ENCODE results near the gene ZCCHC17. TPM values are rescaled to one million over a fixed set of nuclear protein-coding genes. Genes with fewer than 3 reads are reported as not detected.

ZCCHC17 gene
- total and polyA plus RNA-seq, 10 donors: 16.1 to 31.7 (median 20.3) TPM

GRCh38 chr1:31361607-31362006 lies 64.8 kb downstream of the ZCCHC17 start:
- DNase-seq: no peak
- TF ChIP-seq POLR2AphosphoS5 (IDR thresholded peaks at IDR 0.05) (no peak), CTCF (IDR thresholded peaks at IDR 0.05 in 8 of 11, conservative IDR thresholded peaks at IDR 0.05 in 3 of 11) (no peak), POLR2A (IDR thresholded peaks at IDR 0.05) (no peak)
- peaks cover 0 to 100% (median 40%) of the 10 kb centered on the region in 6 donors for H3K36me3 ChIP-seq
- H3K4me1 ChIP-seq: no peaks in the 10 kb centered on the region
- no peak overlapping the region for H3K27ac ChIP-seq
- intact Hi-C loops (cut with DNase I; ENCODE audit: low total_unique reads): no loop called here
- H3K9me3 ChIP-seq: no peaks in the 10 kb centered on the region
- H3K4me3 ChIP-seq: no peak overlapping the region
- 93 to 98% (median 97%) methylated on average over 6 of the region's 6 CpGs for WGBS, 5 donors
- no peaks in the 10 kb centered on the region for H3K27me3 ChIP-seq (replicated peaks in 1 of 7)

GRCh38 chr1:31362032-31362431 lies 65.2 kb downstream of the ZCCHC17 start:
- Histone ChIP-seq H3K4me3 (no peak overlapping the region), H3K36me3 (peaks cover 0 to 100% (median 37%) of the 10 kb centered on the region in 6 donors), H3K9me3 (no peaks in the 10 kb centered on the region), H3K4me1 (no peaks in the 10 kb centered on the region), H3K27ac (no peak overlapping the region), H3K27me3 (replicated peaks in 1 of 7) (no peaks in the 10 kb centered on the region)
- no peak for TF ChIP-seq POLR2A (IDR thresholded peaks at IDR 0.05)
- TF ChIP-seq POLR2AphosphoS5 (IDR thresholded peaks at IDR 0.05): no peak
- no peak for TF ChIP-seq CTCF (IDR thresholded peaks at IDR 0.05 in 8 of 11, conservative IDR thresholded peaks at IDR 0.05 in 3 of 11)
- no peak for DNase-seq
- 92 to 98% (median 95%) methylated on average over 3 of the region's 3 CpGs for WGBS, 5 donors
- intact Hi-C loops (cut with DNase I; ENCODE audit: low total_unique reads): no loop called here

GRCh38 chr1:31364561-31365250 lies 67.9 kb downstream of the ZCCHC17 start:
- no peaks in the 10 kb centered on the region for H3K9me3 ChIP-seq
- H3K27ac ChIP-seq: no peak overlapping the region
- H3K4me1 ChIP-seq: peaks cover 0 to 19% (median 6%) of the 10 kb centered on the region in 6 donors
- WGBS, 5 donors: 95 to 100% (median 98%) methylated on average over 3 of the region's 3 CpGs
- intact Hi-C loops (cut with DNase I; ENCODE audit: low total_unique reads): no loop called here
- no peaks in the 10 kb centered on the region for H3K27me3 ChIP-seq (replicated peaks in 1 of 7)
- no peak overlapping the region for H3K4me3 ChIP-seq
- DNase-seq: no peak
- TF ChIP-seq POLR2AphosphoS5 (IDR thresholded peaks at IDR 0.05) (no peak), POLR2A (IDR thresholded peaks at IDR 0.05) (no peak)
- peaks cover 0 to 90% (median 30%) of the 10 kb centered on the region in 6 donors for H3K36me3 ChIP-seq

GRCh38 chr1:31366796-31367195 lies 70.0 kb downstream of the ZCCHC17 start:
- Histone ChIP-seq H3K36me3 (peaks cover 0 to 69% (median 19%) of the 10 kb centered on the region in 6 donors), H3K27me3 (replicated peaks in 1 of 7) (no peaks in the 10 kb centered on the region), H3K9me3 (no peaks in the 10 kb centered on the region), H3K4me1 (peaks cover 0 to 32% (median 10%) of the 10 kb centered on the region in 6 donors), H3K4me3 (no peak overlapping the region), H3K27ac (no peak overlapping the region)
- 64 to 88% (median 86%) methylated on average over 2 of the region's 2 CpGs for WGBS, 5 donors
- intact Hi-C loops (cut with DNase I; ENCODE audit: low total_unique reads): no loop called here
- DNase-seq: no peak
- TF ChIP-seq CTCF (IDR thresholded peaks at IDR 0.05 in 8 of 11, conservative IDR thresholded peaks at IDR 0.05 in 3 of 11) (no peak), POLR2AphosphoS5 (IDR thresholded peaks at IDR 0.05) (no peak), POLR2A (IDR thresholded peaks at IDR 0.05) (no peak)

Data from spleen (tissue), 11 donors.